ENCODE results near the gene SLC30A10. TPM values are rescaled to one million over a fixed set of nuclear protein-coding genes. Genes with fewer than 3 reads are reported as not detected.
"Not testable (repeated sequence)": the region's sequence is repeated elsewhere in the genome, so short reads cannot be mapped to it uniquely, and the experiment has no call there.

Gene SLC30A10
- total and polyA plus RNA-seq, 7 experiments from 2014 or later: not detected

- Histone ChIP-seq H3K27ac (ENCODE audit: low read depth, low read length) (no peak overlapping the region), H3K27me3 (ENCODE audit: control insufficient read depth in 2 of 2, insufficient read depth in 2 of 2, low read length in 2 of 2) (no peaks in the 10 kb centered on the region), H3K4me3 (ENCODE audit: low read length) (no peak overlapping the region), H3K36me3 (ENCODE audit: control insufficient read depth in 2 of 3, insufficient read depth in 3 of 3, low read length in 3 of 3) (no peaks in the 10 kb centered on the region), H3K9me3 (ENCODE audit: control insufficient read depth in 2 of 3, low read length in 3 of 3) (no peaks in the 10 kb centered on the region), H3K4me1 (ENCODE audit: control insufficient read depth in 2 of 2, insufficient read depth in 2 of 2, low read length in 2 of 2) (no peaks in the 10 kb centered on the region)
- DNase-seq: no peak
- CTCF ChIA-PET: no interaction called here
- Mint-ChIP-seq H3K4me3 (no peak overlapping the region), H3K4me1 (peaks cover 0 to 5% (median 0%) of the 10 kb centered on the region in 7 donors), H3K9me3 (peaks cover 0 to 4% (median 0%) of the 10 kb centered on the region in 11 donors), H3K27me3 (peaks cover 2 to 34% (median 12%) of the 10 kb centered on the region in 5 donors), H3K27ac (no peak overlapping the region), H3K36me3 (no peaks in the 10 kb centered on the region)
- intact Hi-C loops (cut with micrococcal nuclease): no loop called here
- POLR2A ChIA-PET: no interaction called here
- ATAC-seq: peak; percentile 46
Observed at GRCh38 chr1:219906924-219907771, 21.2 kb downstream of the SLC30A10 start.

GRCh38 chr1:219906565-219906923, 21.8 kb downstream of the SLC30A10 start:
- H3K36me3 ChIP-seq (ENCODE audit: control insufficient read depth in 2 of 3, insufficient read depth in 3 of 3, low read length in 3 of 3); H3K4me3 ChIP-seq (ENCODE audit: low read length); H3K4me3 Mint-ChIP-seq; CTCF ChIA-PET; H3K27me3 ChIP-seq (ENCODE audit: control insufficient read depth in 2 of 2, insufficient read depth in 2 of 2, low read length in 2 of 2); H3K27ac Mint-ChIP-seq; intact Hi-C loops (cut with micrococcal nuclease); H3K9me3 Mint-ChIP-seq; POLR2A ChIA-PET; H3K4me1 Mint-ChIP-seq; H3K27ac ChIP-seq (ENCODE audit: low read depth, low read length); H3K4me1 ChIP-seq (ENCODE audit: control insufficient read depth in 2 of 2, insufficient read depth in 2 of 2, low read length in 2 of 2); H3K36me3 Mint-ChIP-seq; ATAC-seq; H3K9me3 ChIP-seq (ENCODE audit: control insufficient read depth in 2 of 3, low read length in 3 of 3); DNase-seq: not testable (repeated sequence)
- H3K27me3 Mint-ChIP-seq: peaks cover 2 to 34% (median 12%) of the 10 kb centered on the region in 5 donors

- H3K27me3 ChIP-seq (ENCODE audit: control insufficient read depth in 2 of 2, insufficient read depth in 2 of 2, low read length in 2 of 2): no peaks in the 10 kb centered on the region
- POLR2A ChIA-PET: no interaction called here
- Mint-ChIP-seq H3K9me3 (peaks cover 0 to 4% (median 0%) of the 10 kb centered on the region in 11 donors), H3K4me1 (peaks cover 0 to 5% (median 0%) of the 10 kb centered on the region in 7 donors), H3K36me3 (no peaks in the 10 kb centered on the region), H3K27me3 (peaks cover 2 to 34% (median 12%) of the 10 kb centered on the region in 5 donors), H3K4me3 (no peak overlapping the region), H3K27ac (no peak overlapping the region)
- H3K9me3 ChIP-seq (ENCODE audit: control insufficient read depth in 2 of 3, low read length in 3 of 3): no peaks in the 10 kb centered on the region
- CTCF ChIA-PET: no interaction called here
- H3K4me1 ChIP-seq (ENCODE audit: control insufficient read depth in 2 of 2, insufficient read depth in 2 of 2, low read length in 2 of 2): no peaks in the 10 kb centered on the region
- H3K36me3 ChIP-seq (ENCODE audit: control insufficient read depth in 2 of 3, insufficient read depth in 3 of 3, low read length in 3 of 3): no peaks in the 10 kb centered on the region
- intact Hi-C loops (cut with micrococcal nuclease): no loop called here
- H3K4me3 ChIP-seq (ENCODE audit: low read length): no peak overlapping the region
- DNase-seq (no peak), ATAC-seq (no peak)
- no peak overlapping the region for H3K27ac ChIP-seq (ENCODE audit: low read depth, low read length)
Observed at GRCh38 chr1:219905524-219905923, 22.8 kb downstream of the SLC30A10 start.

- ChIA-PET CTCF (no interaction called here), POLR2A (no interaction called here)
- H3K36me3 Mint-ChIP-seq: no peaks in the 10 kb centered on the region
- H3K27ac Mint-ChIP-seq: no peak overlapping the region
- H3K4me1 Mint-ChIP-seq: peaks cover 0 to 5% (median 0%) of the 10 kb centered on the region in 7 donors
- ATAC-seq (no peak), DNase-seq (no peak)
- no peaks in the 10 kb centered on the region for H3K9me3 ChIP-seq (ENCODE audit: control insufficient read depth in 2 of 3, low read length in 3 of 3)
- no peaks in the 10 kb centered on the region for H3K27me3 ChIP-seq (ENCODE audit: control insufficient read depth in 2 of 2, insufficient read depth in 2 of 2, low read length in 2 of 2)
- no peak overlapping the region for H3K4me3 ChIP-seq (ENCODE audit: low read length)
- no peaks in the 10 kb centered on the region for H3K36me3 ChIP-seq (ENCODE audit: control insufficient read depth in 2 of 3, insufficient read depth in 3 of 3, low read length in 3 of 3)
- intact Hi-C loops (cut with micrococcal nuclease): no loop called here
- peaks cover 0 to 6% (median 0%) of the 10 kb centered on the region in 11 donors for H3K9me3 Mint-ChIP-seq
- H3K27ac ChIP-seq (ENCODE audit: low read depth, low read length): no peak overlapping the region
- no peak overlapping the region for H3K4me3 Mint-ChIP-seq
- peaks cover 2 to 32% (median 17%) of the 10 kb centered on the region in 5 donors for H3K27me3 Mint-ChIP-seq
- no peaks in the 10 kb centered on the region for H3K4me1 ChIP-seq (ENCODE audit: control insufficient read depth in 2 of 2, insufficient read depth in 2 of 2, low read length in 2 of 2)
Observed at GRCh38 chr1:219904934-219905333, 23.4 kb downstream of the SLC30A10 start.

GRCh38 chr1:219903353-219903871, 24.9 kb downstream of the SLC30A10 start:
- peaks cover 0 to 6% (median 0%) of the 10 kb centered on the region in 11 donors for H3K9me3 Mint-ChIP-seq
- DNase-seq: no peak
- no peaks in the 10 kb centered on the region for H3K27me3 ChIP-seq (ENCODE audit: control insufficient read depth in 2 of 2, insufficient read depth in 2 of 2, low read length in 2 of 2)
- H3K36me3 ChIP-seq (ENCODE audit: control insufficient read depth in 2 of 3, insufficient read depth in 3 of 3, low read length in 3 of 3): no peaks in the 10 kb centered on the region
- H3K4me1 ChIP-seq (ENCODE audit: control insufficient read depth in 2 of 2, insufficient read depth in 2 of 2, low read length in 2 of 2): no peaks in the 10 kb centered on the region
- H3K36me3 Mint-ChIP-seq: no peaks in the 10 kb centered on the region
- no peak overlapping the region for H3K27ac ChIP-seq (ENCODE audit: low read depth, low read length)
- POLR2A ChIA-PET: no interaction called here
- peaks cover 0 to 5% (median 0%) of the 10 kb centered on the region in 7 donors for H3K4me1 Mint-ChIP-seq
- peaks cover 2 to 19% (median 17%) of the 10 kb centered on the region in 5 donors for H3K27me3 Mint-ChIP-seq
- CTCF ChIA-PET: no interaction called here
- H3K9me3 ChIP-seq (ENCODE audit: control insufficient read depth in 2 of 3, low read length in 3 of 3): no peaks in the 10 kb centered on the region
- H3K4me3 Mint-ChIP-seq: no peak overlapping the region
- no peak overlapping the region for H3K27ac Mint-ChIP-seq
- no peak overlapping the region for H3K4me3 ChIP-seq (ENCODE audit: low read length)
- no peak for ATAC-seq
- intact Hi-C loops (cut with micrococcal nuclease): no loop called here

GRCh38 chr1:219902951-219903350, 25.4 kb downstream of the SLC30A10 start:
- Histone ChIP-seq H3K9me3 (ENCODE audit: control insufficient read depth in 2 of 3, low read length in 3 of 3) (no peaks in the 10 kb centered on the region), H3K27ac (ENCODE audit: low read depth, low read length) (no peak overlapping the region), H3K4me3 (ENCODE audit: low read length) (no peak overlapping the region), H3K36me3 (ENCODE audit: control insufficient read depth in 2 of 3, insufficient read depth in 3 of 3, low read length in 3 of 3) (no peaks in the 10 kb centered on the region), H3K27me3 (ENCODE audit: control insufficient read depth in 2 of 2, insufficient read depth in 2 of 2, low read length in 2 of 2) (no peaks in the 10 kb centered on the region), H3K4me1 (ENCODE audit: control insufficient read depth in 2 of 2, insufficient read depth in 2 of 2, low read length in 2 of 2) (no peaks in the 10 kb centered on the region)
- peaks cover 2 to 19% (median 17%) of the 10 kb centered on the region in 5 donors for H3K27me3 Mint-ChIP-seq
- intact Hi-C loops (cut with micrococcal nuclease): no loop called here
- DNase-seq: no peak
- H3K4me1 Mint-ChIP-seq: peaks cover 0 to 5% (median 0%) of the 10 kb centered on the region in 7 donors
- peaks cover 0 to 6% (median 0%) of the 10 kb centered on the region in 11 donors for H3K9me3 Mint-ChIP-seq
- ATAC-seq: no peak
- CTCF ChIA-PET: no interaction called here
- H3K27ac Mint-ChIP-seq: no peak overlapping the region
- POLR2A ChIA-PET: no interaction called here
- no peaks in the 10 kb centered on the region for H3K36me3 Mint-ChIP-seq
- no peak overlapping the region for H3K4me3 Mint-ChIP-seq

GRCh38 chr1:219900882-219901281, 27.5 kb downstream of the SLC30A10 start:
- ChIA-PET POLR2A (no interaction called here), CTCF (no interaction called here)
- H3K36me3 Mint-ChIP-seq: no peaks in the 10 kb centered on the region
- ATAC-seq (no peak), DNase-seq (no peak)
- no peak overlapping the region for H3K4me3 Mint-ChIP-seq
- peaks cover 0 to 2% (median 0%) of the 10 kb centered on the region in 11 donors for H3K9me3 Mint-ChIP-seq
- Histone ChIP-seq H3K36me3 (ENCODE audit: control insufficient read depth in 2 of 3, insufficient read depth in 3 of 3, low read length in 3 of 3) (no peaks in the 10 kb centered on the region), H3K27ac (ENCODE audit: low read depth, low read length) (no peak overlapping the region), H3K27me3 (ENCODE audit: control insufficient read depth in 2 of 2, insufficient read depth in 2 of 2, low read length in 2 of 2) (no peaks in the 10 kb centered on the region), H3K4me1 (ENCODE audit: control insufficient read depth in 2 of 2, insufficient read depth in 2 of 2, low read length in 2 of 2) (no peaks in the 10 kb centered on the region), H3K9me3 (ENCODE audit: control insufficient read depth in 2 of 3, low read length in 3 of 3) (no peaks in the 10 kb centered on the region), H3K4me3 (ENCODE audit: low read length) (no peak overlapping the region)
- intact Hi-C loops (cut with micrococcal nuclease): no loop called here
- H3K27me3 Mint-ChIP-seq: peaks cover 2 to 11% (median 7%) of the 10 kb centered on the region in 5 donors
- H3K4me1 Mint-ChIP-seq: no peaks in the 10 kb centered on the region
- no peak overlapping the region for H3K27ac Mint-ChIP-seq

Measured in naive thymus-derived CD4-positive, alpha-beta T cell (primary cell).